Uterus (tissue), 4 donors: ENCODE measurements around the gene HS3ST6. TPM values are rescaled to one million over a fixed set of nuclear protein-coding genes. Genes with fewer than 3 reads are reported as not detected.

Source experiments
- DNase-seq, 2 donors: peaks; one replicate each; pipeline ENCODE4 v3.0.0-alpha.2; 2019 to 2020
- H3K27ac ChIP-seq, 2 donors: fragments of 200-600 bp; sonication (generic); 1 replicate in 1 of 2; 2 replicates in 1 of 2; pipeline ENCODE4 v1.5.1; 2016 to 2018
- H3K27me3 ChIP-seq, 2 donors: fragments of 200-600 bp; sonication (generic); one replicate each; pipeline ENCODE4 v1.5.1; 2018 to 2019; ENCODE audit warnings: control low read depth in 1 of 2
- H3K36me3 ChIP-seq, 2 donors: fragments of 200-600 bp; sonication (generic); one replicate each; pipeline ENCODE4 v1.5.1; 2019; ENCODE audit warnings: control low read depth in 1 of 2
- H3K4me1 ChIP-seq, 2 donors: fragments of 200-600 bp; sonication (generic); one replicate each; pipeline ENCODE4 v1.5.1; 2018 to 2019; ENCODE audit warnings: control low read depth in 1 of 2
- H3K4me3 ChIP-seq, 2 donors: fragments of 200-600 bp; sonication (generic); 1 replicate in 1 of 2; 2 replicates in 1 of 2; pipeline ENCODE4 v1.5.1; 2018 to 2019; ENCODE audit warnings: mild to moderate bottlenecking in 1 of 2
- H3K9me3 ChIP-seq, 2 donors: fragments of 200-600 bp; sonication (generic); one replicate each; pipeline ENCODE4 v1.5.1; 2019; ENCODE audit warnings: control low read depth in 1 of 2
- CTCF ChIP-seq, 4 experiments: fragments of 200-600 bp in 2 of 4; fragments of 450-650 bp in 2 of 4; sonication (generic) in 2 of 4; IDR thresholded peaks; one replicate each; pipeline ENCODE4 v1.5.1; 2016 to 2019; ENCODE audit warnings: antibody characterized with exemption in 4 of 4, mild to moderate bottlenecking in 2 of 4, moderate library complexity in 1 of 4
- POLR2A ChIP-seq, 2 donors: fragments of 450-650 bp; IDR thresholded peaks; one replicate each; pipeline ENCODE4 v1.6.1; 2016; ENCODE audit warnings: antibody characterized with exemption in 2 of 2, mild to moderate bottlenecking in 1 of 2, moderate library complexity in 1 of 2
- intact Hi-C: fragments of 100-400 bp; cut with DNase I; formaldehyde crosslinking; loops from one replicate; pipeline ENCODE4 v1.15.1; 2023; ENCODE audit warnings: low total_unique reads
- small RNA-seq: library from RNA; depleted of rRNA; stranded (forward); fragments of <200 nt; gene quantifications from one replicate; pipeline ENCODE3, GENCODE V24; 2016
- total RNA-seq, 4 donors: library from RNA; depleted of rRNA in 3 of 4; stranded (reverse); fragments of >200 nt in 3 of 4; gene quantifications; one replicate each; pipeline versions ENCODE4 v1.1.0 to v1.2.4, GENCODE V29; 2014 to 2023
- donor health status: DM: yes; HTN: yes; CAD: no.

Gene HS3ST6
- total RNA-seq, 4 donors from 2014 or later = not detected

- TF ChIP-seq CTCF (IDR thresholded peaks at IDR 0.05) = no peak
- no peak for TF ChIP-seq POLR2A (IDR thresholded peaks at IDR 0.05)
- DNase-seq = no peak
- H3K9me3 ChIP-seq = no peaks in the 10 kb centered on the region
- H3K36me3 ChIP-seq = no peaks in the 10 kb centered on the region
- H3K4me3 ChIP-seq = no peak overlapping the region
- intact Hi-C loops = loop anchor here (5.0 kb wide), 1 partner anchor 71 kb away; no protein-coding TSS in a partner anchor
- no peak overlapping the region for H3K27ac ChIP-seq
- no peaks in the 10 kb centered on the region for H3K4me1 ChIP-seq
- H3K27me3 ChIP-seq = no peaks in the 10 kb centered on the region
These were observed 56.5 kb downstream of the HS3ST6 start for GRCh38 chr16:1861730-1862129.

Small RNA genes lying within 50 kb of the gene (small RNA-seq; reads per million reads assigned to genes)
- gene SNORA10 (not detected), gene SNORA64 (not detected)

Other genes with a start within 250 kb of the HS3ST6 start
- 10 to 100 TPM; 10.6 to 59.0 (median 39.6) TPM for gene JPT2, start 240.1 kb downstream of the HS3ST6 start, total RNA-seq
- 100 to 1,000 TPM in 1 of 4 donors, 10 to 100 TPM in 3; 17.4 to 113 (median 77.8) TPM for gene MAPK8IP3, start 212.2 kb downstream of the HS3ST6 start, total RNA-seq
- 100 to 1,000 TPM in 1 of 4 donors, 10 to 100 TPM in 3; 35.3 to 208 (median 59.7) TPM for gene NME3, start 146.9 kb downstream of the HS3ST6 start, total RNA-seq
- 10 to 100 TPM in 2 of 4 donors, 1 to 10 TPM in 2; 2.6 to 28.2 (median 8.0) TPM for gene EME2, start 145.6 kb downstream of the HS3ST6 start, total RNA-seq
- gene MRPS34, start 145.3 kb downstream of the HS3ST6 start, total RNA-seq = 100 to 1,000 TPM in 1 of 4 donors, 10 to 100 TPM in 3; 37.3 to 158 (median 52.5) TPM
- 10 to 100 TPM; 24.8 to 67.4 (median 55.8) TPM for gene SPSB3, start 135.8 kb downstream of the HS3ST6 start, total RNA-seq
- 10 to 100 TPM; 40.5 to 54.6 (median 47.2) TPM for gene NUBP2, start 135.5 kb downstream of the HS3ST6 start, total RNA-seq
- 1 to 10 TPM in 1 of 4 donors, under 1 TPM in 1, not detected in 2; 0.49 to 1.2 TPM for gene IGFALS, start 124.7 kb downstream of the HS3ST6 start, total RNA-seq
- gene HAGH, start 91.6 kb downstream of the HS3ST6 start, total RNA-seq = 10 to 100 TPM; 22.9 to 75.3 (median 34.0) TPM
- gene FAHD1, start 91.2 kb downstream of the HS3ST6 start, total RNA-seq = 100 to 1,000 TPM in 1 of 4 donors, 10 to 100 TPM in 2, 1 to 10 TPM in 1; 3.5 to 115 (median 22.2) TPM
- gene MEIOB, start 46.3 kb downstream of the HS3ST6 start, total RNA-seq = under 1 TPM in 2 of 4 donors, not detected in 2; 0.48 to 0.76 TPM
- 10 to 100 TPM in 2 of 4 donors, 1 to 10 TPM in 2; 5.6 to 21.2 (median 11.9) TPM for gene MSRB1, start 24.8 kb upstream of the HS3ST6 start, total RNA-seq
- under 1 TPM in 1 of 4 donors, not detected in 3; 0.14 TPM for gene RPL3L, start 36.3 kb upstream of the HS3ST6 start, total RNA-seq
- gene NDUFB10, start 41.1 kb upstream of the HS3ST6 start, total RNA-seq = 100 to 1,000 TPM in 1 of 4 donors, 10 to 100 TPM in 3; 50.1 to 532 (median 78.0) TPM
- 1,000 to 10,000 TPM in 3 of 4 donors, 100 to 1,000 TPM in 1; 982 to 2,205 (median 1,458) TPM for gene RPS2, start 46.4 kb upstream of the HS3ST6 start, total RNA-seq
- not detected for gene RNF151, start 48.4 kb upstream of the HS3ST6 start, total RNA-seq
- 10 to 100 TPM in 3 of 4 donors, 1 to 10 TPM in 1; 4.1 to 46.6 (median 27.4) TPM for gene TBL3, start 53.6 kb upstream of the HS3ST6 start, total RNA-seq
- gene NOXO1, start 63.1 kb upstream of the HS3ST6 start, total RNA-seq = 1 to 10 TPM in 1 of 4 donors, not detected in 3; 1.0 TPM
- gene GFER, start 65.8 kb upstream of the HS3ST6 start, total RNA-seq = 10 to 100 TPM in 1 of 4 donors, 1 to 10 TPM in 3; 2.6 to 20.8 (median 6.6) TPM
- gene SYNGR3, start 71.6 kb upstream of the HS3ST6 start, total RNA-seq = 1 to 10 TPM in 1 of 4 donors, not detected in 3; 1.5 TPM
- 10 to 100 TPM; 16.9 to 50.0 (median 34.6) TPM for gene ZNF598, start 91.4 kb upstream of the HS3ST6 start, total RNA-seq
- 1 to 10 TPM in 1 of 4 donors, not detected in 3; 1.5 TPM for gene NPW, start 101.4 kb upstream of the HS3ST6 start, total RNA-seq
- gene NHERF2, start 108.5 kb upstream of the HS3ST6 start, total RNA-seq = 10 to 100 TPM; 10.3 to 97.1 (median 33.1) TPM
- gene NTHL1, start 129.4 kb upstream of the HS3ST6 start, total RNA-seq = 10 to 100 TPM; 18.8 to 58.4 (median 27.6) TPM
- gene TSC2, start 129.6 kb upstream of the HS3ST6 start, total RNA-seq = 100 to 1,000 TPM in 2 of 4 donors, 10 to 100 TPM in 2; 53.8 to 347 (median 131) TPM
- gene PKD1, start 217.5 kb upstream of the HS3ST6 start, total RNA-seq = 100 to 1,000 TPM; 149 to 383 (median 197) TPM
- gene RAB26, start 230.2 kb upstream of the HS3ST6 start, total RNA-seq = under 1 TPM in 1 of 4 donors, not detected in 3; 0.21 TPM
- 10 to 100 TPM; 15.3 to 97.1 (median 51.7) TPM for gene TRAF7, start 237.4 kb upstream of the HS3ST6 start, total RNA-seq